Spleen (tissue), 7 donors: ENCODE measurements around the gene APBB1IP.

ENCODE experiments used
- POLR2A ChIP-seq, 3 donors: fragments of 450-650 bp; IDR thresholded peaks; one replicate each; pipeline ENCODE4 v1.5.1; 2017; ENCODE audit warnings: antibody characterized with exemption in 3 of 3, mild to moderate bottlenecking in 1 of 3
- TF ChIP-seq, protein P1 (sequence below), 11 experiments: fragments of 200-600 bp in 7 of 11; fragments of 450-650 bp in 4 of 11; sonication (generic) in 4 of 11; IDR thresholded peaks in 8 of 11; conservative IDR thresholded peaks in 3 of 11; 1 replicate in 7 of 11; 2 replicates in 4 of 11; pipeline versions ENCODE4 v1.4.0 to v1.8.0; 2016 to 2021; ENCODE audit warnings: antibody characterized with exemption in 11 of 11, inconsistent platforms in 4 of 11, mild to moderate bottlenecking in 1 of 11
- donor health status: DM: no; HTN: no; CAD: no; lungs with moderate emphysema.
- donor health status: DM: no; HTN: no; CAD: no.
- donor health status: DM: no; HTN: no; CAD: no.

DNA sequence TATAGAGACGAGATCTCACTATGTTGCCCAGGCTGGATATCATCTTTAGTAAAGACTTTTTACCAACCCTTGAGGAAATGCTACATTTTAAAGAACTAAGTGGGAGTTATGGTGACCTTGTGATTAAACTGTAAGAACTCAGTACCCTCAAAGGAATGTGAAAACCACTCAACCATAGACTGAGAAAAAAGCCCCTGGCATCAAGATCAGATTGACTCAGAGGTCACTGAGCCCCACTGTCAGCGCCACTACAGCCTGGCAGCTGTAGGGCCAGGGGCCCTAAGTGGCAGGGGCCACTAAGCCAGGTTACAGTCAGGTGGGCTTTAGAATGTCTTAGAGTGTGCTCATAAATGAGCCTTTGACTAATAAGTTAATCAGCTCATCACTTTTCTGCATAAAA lies 55.9 kb downstream of the APBB1IP start:
- no peak for TF ChIP-seq POLR2A (IDR thresholded peaks at IDR 0.05)
- TF ChIP-seq, protein P1, sequence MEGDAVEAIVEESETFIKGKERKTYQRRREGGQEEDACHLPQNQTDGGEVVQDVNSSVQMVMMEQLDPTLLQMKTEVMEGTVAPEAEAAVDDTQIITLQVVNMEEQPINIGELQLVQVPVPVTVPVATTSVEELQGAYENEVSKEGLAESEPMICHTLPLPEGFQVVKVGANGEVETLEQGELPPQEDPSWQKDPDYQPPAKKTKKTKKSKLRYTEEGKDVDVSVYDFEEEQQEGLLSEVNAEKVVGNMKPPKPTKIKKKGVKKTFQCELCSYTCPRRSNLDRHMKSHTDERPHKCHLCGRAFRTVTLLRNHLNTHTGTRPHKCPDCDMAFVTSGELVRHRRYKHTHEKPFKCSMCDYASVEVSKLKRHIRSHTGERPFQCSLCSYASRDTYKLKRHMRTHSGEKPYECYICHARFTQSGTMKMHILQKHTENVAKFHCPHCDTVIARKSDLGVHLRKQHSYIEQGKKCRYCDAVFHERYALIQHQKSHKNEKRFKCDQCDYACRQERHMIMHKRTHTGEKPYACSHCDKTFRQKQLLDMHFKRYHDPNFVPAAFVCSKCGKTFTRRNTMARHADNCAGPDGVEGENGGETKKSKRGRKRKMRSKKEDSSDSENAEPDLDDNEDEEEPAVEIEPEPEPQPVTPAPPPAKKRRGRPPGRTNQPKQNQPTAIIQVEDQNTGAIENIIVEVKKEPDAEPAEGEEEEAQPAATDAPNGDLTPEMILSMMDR (IDR thresholded peaks at IDR 0.05 in 8 of 11, conservative IDR thresholded peaks at IDR 0.05 in 3 of 11) = no peak
